Kidney capillary endothelial cell (primary cell): ENCODE measurements around the gene MUSTN1.

Source experiments
- DNase-seq: peaks from one replicate; pipeline ENCODE4 v3.0.0-alpha.2; 2018; ENCODE audit warnings: low spot score

The MUSTN1 gene

GRCh38 chr3:52805270-52806039 is 29.4 kb downstream of the MUSTN1 start:
- DNase-seq: no peak

- no peak for DNase-seq
Observed at GRCh38 chr3:52801839-52802238, 33.0 kb downstream of the MUSTN1 start.

GRCh38 chr3:52800079-52800478 is 34.7 kb downstream of the MUSTN1 start:
- DNase-seq: no peak

GRCh38 chr3:52798978-52799476 is 35.8 kb downstream of the MUSTN1 start:
- DNase-seq: no peak

- no peak for DNase-seq
Observed at GRCh38 chr3:52798376-52798977, 36.3 kb downstream of the MUSTN1 start.

- DNase-seq: no peak
Observed at GRCh38 chr3:52796411-52796810, 38.4 kb downstream of the MUSTN1 start.

- no peak for DNase-seq
Observed at GRCh38 chr3:52795298-52795900, 39.4 kb downstream of the MUSTN1 start.

DNA sequence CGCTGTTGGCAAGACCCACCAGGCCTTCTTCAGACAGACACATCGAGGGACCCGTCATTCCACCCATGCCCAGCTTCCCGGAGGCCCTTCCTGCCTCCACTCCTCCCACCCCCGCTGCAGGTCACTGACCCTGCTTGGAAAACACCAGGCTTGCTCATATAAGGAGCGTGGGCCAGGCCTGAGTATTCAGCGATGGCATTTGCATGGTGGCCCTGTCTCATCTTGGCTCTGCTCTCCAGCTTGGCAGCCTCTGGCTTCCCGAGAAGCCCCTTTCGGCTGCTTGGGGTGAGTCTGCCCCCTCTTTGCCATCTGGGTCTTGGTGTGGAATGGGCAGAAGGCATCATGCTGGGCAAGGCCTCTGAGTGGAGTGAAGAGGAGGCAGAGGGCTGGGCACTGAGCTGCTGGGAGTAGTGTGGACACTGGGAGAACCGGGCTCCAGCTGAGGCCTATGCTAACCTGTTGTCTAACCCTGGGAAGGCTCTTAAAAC is 40.2 kb downstream of the MUSTN1 start, which contains the start of gene ITIH3:
TSS of gene ITIH3 (plus strand) at position 185 of the 488 bp plus-strand sequence. CDS start at position 193, 8 bp downstream.
- no peak for DNase-seq

GRCh38 chr3:52793702-52794611 is 40.9 kb downstream of the MUSTN1 start:
- DNase-seq: no peak

DNA sequence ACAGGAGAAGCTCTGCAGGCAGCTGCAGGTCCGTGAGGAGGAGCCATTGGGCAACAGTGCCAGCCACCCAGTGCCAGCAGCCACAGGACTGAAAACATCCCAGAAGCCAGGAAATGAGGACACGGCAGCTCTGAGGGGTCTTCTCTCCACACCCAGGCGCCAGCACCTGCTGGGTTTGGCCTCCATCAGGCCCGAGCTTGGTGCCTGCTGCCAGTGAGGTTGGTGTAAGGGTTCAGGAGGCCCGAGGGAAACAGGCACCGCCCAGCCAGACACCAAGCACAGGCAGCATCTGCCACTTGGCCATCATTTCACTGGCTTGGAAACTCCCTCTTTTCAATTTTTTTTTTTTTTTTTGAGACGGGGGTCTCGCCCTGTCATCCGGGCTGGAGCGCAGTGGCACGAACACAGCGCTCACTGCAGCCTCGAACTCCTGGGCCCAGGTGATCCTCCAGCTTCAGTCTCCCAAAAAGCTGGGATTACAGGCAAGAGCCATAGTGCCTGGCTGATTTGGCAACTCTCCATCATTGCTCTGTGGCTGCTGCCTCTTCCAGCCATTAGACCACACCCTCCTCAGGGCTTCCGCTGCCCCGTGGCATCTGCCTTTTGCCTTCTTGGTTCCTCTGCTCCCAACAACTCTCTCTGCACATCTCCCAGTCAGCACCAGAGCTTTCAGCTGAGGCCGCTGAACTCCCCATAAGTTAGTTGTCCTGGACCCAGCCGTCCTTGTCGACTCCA is 41.7 kb downstream of the MUSTN1 start:
- DNase-seq: no peak

- no peak for DNase-seq
Observed at GRCh38 chr3:52792413-52792812, 42.4 kb downstream of the MUSTN1 start.

GRCh38 chr3:52791928-52792327 is 42.9 kb downstream of the MUSTN1 start:
- no peak for DNase-seq

DNA sequence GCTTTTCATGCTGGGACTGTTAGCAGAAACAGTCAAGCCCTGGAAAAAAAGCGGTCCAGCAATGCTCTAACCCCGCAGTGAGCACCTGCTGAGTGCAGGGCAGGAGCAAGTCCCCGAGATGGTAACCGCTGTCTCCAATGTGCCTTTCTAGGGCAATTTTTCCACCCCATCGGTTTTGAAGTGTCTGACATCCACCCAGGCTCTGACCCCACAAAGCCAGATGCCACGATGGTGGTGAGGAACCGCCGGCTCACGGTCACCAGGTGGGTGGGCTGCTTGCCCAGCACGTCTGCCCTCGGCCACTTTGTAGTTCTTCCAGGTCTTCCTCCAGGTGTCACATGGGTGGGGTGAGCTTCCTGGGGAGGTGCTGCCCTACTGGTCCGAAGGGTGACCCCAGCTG is 43.5 kb downstream of the MUSTN1 start:
- DNase-seq: no peak

DNA sequence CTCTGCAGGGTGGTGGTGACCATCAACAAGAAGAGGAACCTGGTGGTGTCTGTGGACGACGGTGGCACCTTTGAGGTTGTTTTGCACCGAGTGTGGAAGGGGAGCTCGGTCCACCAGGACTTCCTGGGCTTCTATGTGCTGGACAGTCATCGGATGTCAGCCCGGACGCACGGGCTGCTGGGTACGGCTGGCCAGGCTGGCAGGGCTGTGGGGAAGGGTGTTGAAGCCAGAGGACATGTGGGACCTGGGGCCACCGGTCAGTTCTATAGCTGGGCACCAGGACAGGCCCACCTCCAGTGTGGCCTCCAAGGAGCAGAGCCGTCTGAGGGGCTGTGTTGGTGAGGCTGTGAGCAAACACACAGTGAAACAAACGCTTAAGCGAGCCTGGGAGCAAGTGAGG is 44.1 kb downstream of the MUSTN1 start:
- no peak for DNase-seq

DNA sequence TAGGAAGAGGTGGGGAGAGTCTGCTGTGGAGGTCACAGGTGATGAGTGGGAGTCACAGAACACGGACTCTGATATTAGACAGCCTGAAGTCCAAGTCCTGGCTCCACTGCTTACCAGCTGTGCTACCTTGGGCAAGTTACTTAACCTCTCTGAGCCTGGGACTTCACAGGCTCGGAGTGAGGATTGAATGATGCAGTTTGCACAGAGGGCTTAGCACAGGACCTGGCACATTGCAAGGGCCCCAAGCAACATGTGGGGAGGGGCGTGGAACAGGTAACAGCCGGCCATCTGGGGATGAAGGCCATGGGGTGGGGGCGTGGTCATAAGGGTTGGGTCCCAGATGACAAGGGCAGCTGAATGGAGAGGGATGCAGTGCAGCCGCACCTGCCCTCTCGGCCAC is 44.5 kb downstream of the MUSTN1 start:
- no peak for DNase-seq

DNA sequence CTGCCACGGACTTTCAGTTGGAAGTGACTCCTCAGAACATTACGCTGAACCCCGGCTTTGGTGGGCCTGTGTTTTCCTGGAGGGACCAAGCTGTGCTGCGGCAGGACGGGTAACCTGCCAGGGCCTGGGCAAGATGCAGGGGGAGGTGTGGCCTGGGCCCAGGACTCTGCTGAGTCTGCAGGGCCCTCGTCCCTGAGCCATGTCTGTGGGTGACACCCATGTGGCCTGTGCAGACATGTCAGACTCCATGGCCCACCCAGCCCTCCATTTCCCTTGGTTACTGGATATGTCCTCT is 45.1 kb downstream of the MUSTN1 start:
- no peak for DNase-seq

DNA sequence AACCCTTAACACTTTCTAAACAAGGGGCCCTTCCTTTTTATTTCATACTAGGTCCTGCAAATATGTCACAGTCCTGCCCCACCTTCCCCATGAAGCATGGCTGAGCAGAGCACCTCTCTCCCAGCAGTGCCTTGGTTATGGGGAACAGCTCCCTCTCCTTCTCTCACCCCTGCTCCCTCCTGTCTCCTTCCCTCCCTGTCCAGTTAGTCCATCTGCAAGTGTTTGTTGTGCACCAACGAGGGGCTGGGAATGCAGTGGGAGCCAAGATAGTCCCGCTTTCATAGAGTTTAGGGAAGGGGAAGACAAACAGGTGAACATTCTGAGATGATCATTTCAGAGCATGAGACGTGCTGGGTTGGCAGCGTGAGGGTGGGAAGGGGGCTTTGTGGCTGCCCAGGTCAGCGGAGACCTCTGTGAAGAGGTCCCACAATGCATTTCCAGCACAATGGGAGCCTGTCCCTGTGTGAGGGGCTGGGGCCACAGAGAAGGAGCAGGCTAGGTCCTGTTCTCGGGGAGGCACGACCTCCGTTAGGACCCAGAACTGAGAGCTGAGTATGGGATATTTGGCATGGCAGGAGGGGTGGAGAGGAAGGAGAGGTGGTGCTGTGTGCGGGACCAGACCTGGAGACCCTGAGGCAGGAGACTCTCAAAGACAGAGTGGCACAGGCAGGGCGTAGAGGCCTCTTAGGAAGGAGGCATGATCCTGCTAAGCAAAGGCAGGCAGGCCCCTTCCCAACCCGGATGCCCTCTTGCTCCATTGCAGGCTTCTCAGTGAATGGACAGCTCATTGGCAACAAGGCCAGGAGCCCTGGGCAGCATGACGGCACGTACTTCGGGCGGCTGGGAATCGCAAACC is 45.7 kb downstream of the MUSTN1 start:
- DNase-seq: no peak

DNA sequence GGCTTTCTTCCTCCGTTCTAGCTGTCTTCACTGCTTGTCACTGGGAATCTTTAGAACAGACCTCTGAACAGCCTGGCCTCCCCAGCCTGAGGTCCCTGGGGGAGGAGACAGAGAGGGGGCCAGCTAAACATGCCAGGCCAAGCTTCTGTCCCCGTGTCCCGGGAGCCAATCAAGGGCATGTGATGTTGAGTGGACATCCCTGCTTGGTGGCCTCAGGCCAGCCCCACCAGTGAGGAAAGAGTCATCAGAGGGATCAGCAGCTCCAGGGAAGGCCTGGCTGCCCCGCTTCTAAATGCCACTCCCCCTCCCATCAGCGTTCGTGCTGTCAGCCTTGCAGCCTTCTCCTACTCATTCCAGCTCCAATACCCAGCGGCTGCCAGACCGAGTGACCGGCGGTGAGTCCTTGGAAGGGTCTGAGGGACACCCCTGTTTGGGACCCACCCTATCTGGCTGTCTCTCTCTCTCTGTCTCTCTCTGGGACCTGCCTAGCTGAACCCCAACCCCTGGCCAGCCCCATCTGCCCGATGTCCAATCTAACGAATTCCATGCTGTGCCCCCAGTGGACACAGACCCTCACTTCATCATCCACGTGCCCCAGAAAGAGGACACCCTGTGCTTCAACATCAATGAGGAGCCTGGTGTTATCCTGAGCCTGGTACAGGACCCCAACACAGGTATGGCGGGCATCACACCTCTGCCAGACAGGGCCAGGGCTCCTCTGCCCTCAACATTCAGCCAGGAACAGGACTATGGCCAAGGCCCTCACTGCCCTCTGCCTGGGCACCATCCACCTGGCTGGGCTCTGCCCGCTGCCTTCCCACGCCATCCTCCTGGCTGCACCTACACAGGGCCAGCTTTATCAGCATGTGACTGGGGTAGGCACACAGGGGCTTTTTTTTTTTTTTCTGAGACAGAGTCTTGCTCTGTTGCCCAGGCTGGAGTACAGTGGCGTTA is 46.9 kb downstream of the MUSTN1 start:
- DNase-seq: no peak

DNA sequence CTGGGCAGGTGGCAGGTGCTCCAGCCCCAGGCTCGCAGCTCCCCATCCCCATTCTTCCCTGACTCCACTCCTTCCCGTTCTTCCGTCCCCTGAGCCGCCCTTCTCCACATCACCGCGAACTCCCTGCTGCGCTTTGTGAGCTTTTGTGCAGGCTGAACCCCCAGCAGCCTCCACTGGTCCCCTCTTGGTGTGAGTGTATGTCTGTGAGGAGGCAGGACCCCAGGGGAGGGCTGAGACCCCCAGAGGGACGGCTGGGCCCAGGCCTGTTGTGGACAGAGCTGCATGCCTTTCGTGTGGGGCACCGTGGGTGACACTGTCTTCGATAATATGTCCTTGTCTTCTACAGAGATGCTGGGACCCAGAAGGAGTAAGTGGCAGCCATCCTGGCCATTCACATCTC is 47.6 kb downstream of the MUSTN1 start:
- DNase-seq: no peak
